ENCODE measurements around the gene ING1. TPM values are rescaled to one million over a fixed set of nuclear protein-coding genes. Genes with fewer than 3 reads are reported as not detected.

The ING1 gene
- total RNA-seq, 1 experiment from 2014 or later, result 17.9 TPM

DNA sequence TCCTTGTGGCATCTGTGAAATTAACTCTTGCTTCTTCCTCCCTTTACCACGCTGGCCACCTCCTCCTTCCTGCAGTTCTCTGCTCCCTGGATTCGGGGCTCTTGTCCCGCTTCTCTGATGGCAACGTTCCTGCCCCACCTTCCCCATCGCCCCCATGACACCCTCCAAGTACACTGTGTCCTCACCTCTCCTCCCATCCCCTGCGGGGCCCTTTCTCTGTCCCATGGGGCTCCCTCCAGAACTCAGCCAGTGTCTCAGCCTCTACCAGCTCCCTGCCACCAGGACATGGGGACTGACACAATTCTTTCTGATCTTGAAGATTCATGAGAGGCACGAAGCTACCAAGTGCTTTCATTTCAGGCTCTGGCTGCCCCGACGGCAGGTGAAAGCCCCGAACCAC lies 16.7 kb upstream of the ING1 start:
- no peak overlapping the region for H3K9ac ChIP-seq (ENCODE audit: low read length)
- TF ChIP-seq, protein P1, sequence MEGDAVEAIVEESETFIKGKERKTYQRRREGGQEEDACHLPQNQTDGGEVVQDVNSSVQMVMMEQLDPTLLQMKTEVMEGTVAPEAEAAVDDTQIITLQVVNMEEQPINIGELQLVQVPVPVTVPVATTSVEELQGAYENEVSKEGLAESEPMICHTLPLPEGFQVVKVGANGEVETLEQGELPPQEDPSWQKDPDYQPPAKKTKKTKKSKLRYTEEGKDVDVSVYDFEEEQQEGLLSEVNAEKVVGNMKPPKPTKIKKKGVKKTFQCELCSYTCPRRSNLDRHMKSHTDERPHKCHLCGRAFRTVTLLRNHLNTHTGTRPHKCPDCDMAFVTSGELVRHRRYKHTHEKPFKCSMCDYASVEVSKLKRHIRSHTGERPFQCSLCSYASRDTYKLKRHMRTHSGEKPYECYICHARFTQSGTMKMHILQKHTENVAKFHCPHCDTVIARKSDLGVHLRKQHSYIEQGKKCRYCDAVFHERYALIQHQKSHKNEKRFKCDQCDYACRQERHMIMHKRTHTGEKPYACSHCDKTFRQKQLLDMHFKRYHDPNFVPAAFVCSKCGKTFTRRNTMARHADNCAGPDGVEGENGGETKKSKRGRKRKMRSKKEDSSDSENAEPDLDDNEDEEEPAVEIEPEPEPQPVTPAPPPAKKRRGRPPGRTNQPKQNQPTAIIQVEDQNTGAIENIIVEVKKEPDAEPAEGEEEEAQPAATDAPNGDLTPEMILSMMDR (conservative IDR thresholded peaks at IDR 0.05; ENCODE audit: low read depth, low read length), result no peak
- no peak for TF ChIP-seq EZH2phosphoT487 (IDR thresholded peaks at IDR 0.05; ENCODE audit: borderline replicate concordance, low read length)
- TF ChIP-seq EZH2 (IDR thresholded peaks at IDR 0.05; ENCODE audit: low read length, unreplicated experiment), result no peak
- POLR2A ChIA-PET (ENCODE audit: unreplicated experiment), result no interaction called here

DNA sequence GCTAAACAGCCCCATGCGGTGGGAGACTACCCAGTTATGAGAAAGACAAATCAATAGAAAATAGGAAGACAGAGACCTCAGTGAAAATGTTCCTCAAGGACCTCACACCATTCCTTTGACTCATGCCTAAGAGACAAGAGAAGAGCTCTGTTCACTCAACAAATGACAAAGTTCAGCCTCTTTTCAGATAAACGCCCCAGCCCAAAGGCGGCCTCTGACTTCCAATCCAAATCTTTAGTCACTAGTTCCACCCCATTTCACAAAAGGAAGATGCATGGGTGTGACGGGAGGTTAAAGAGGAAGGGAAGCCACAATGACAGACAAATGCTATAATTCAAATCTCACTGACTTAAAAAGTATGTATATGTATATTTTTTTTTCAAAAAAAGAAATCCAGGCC lies 15.7 kb upstream of the ING1 start:
- ChIA-PET CTCF (no interaction called here), POLR2A (ENCODE audit: unreplicated experiment) (no interaction called here)
- no peak for ATAC-seq
- Histone ChIP-seq H3K4me2 (ENCODE audit: low read length) (no peak overlapping the region), H3K27me3 (ENCODE audit: low read length) (no peaks in the 10 kb centered on the region), H2AFZ (ENCODE audit: low read length) (no peak overlapping the region), H3K9me2 (replicated peaks; ENCODE audit: low read length) (no peaks in the 10 kb centered on the region), H3K36me3 (ENCODE audit: low read depth, low read length) (peaks cover 19% of the 10 kb centered on the region), H4K20me1 (ENCODE audit: low read length) (no peaks in the 10 kb centered on the region), H3K9ac (ENCODE audit: low read length) (no peak overlapping the region), H3F3A (ENCODE audit: low read length, unreplicated experiment) (no peaks in the 10 kb centered on the region), H3K4me1 (ENCODE audit: insufficient read depth, low read length) (no peaks in the 10 kb centered on the region), H3K79me2 (ENCODE audit: low read length) (peaks cover 18% of the 10 kb centered on the region), H3K4me3 (ENCODE audit: low read length) (no peak overlapping the region), H3K27ac (ENCODE audit: low read length) (no peak overlapping the region), H3K9me3 (ENCODE audit: low read length) (no peaks in the 10 kb centered on the region)
- DNase-seq, result no peak
- BruUV-seq (replicated peaks), result no TSS peak
- TF ChIP-seq, protein P1 (conservative IDR thresholded peaks at IDR 0.05; ENCODE audit: low read depth, low read length), result no peak
- TF ChIP-seq EZH2phosphoT487 (IDR thresholded peaks at IDR 0.05; ENCODE audit: borderline replicate concordance, low read length) (no peak), EZH2 (IDR thresholded peaks at IDR 0.05; ENCODE audit: low read length, unreplicated experiment) (no peak)
- intact Hi-C loops (cut with micrococcal nuclease), result no loop called here

More for the DNA sequence above, 16.7 kb upstream of the ING1 start:
- Histone ChIP-seq H3K4me2 (ENCODE audit: low read length) (no peak overlapping the region), H3K27me3 (ENCODE audit: low read length) (no peaks in the 10 kb centered on the region), H3K9me2 (replicated peaks; ENCODE audit: low read length) (no peaks in the 10 kb centered on the region), H3K9me3 (ENCODE audit: low read length) (no peaks in the 10 kb centered on the region), H4K20me1 (ENCODE audit: low read length) (no peaks in the 10 kb centered on the region), H3K27ac (ENCODE audit: low read length) (no peak overlapping the region), H3K4me3 (ENCODE audit: low read length) (no peak overlapping the region), H2AFZ (ENCODE audit: low read length) (no peak overlapping the region), H3K4me1 (ENCODE audit: insufficient read depth, low read length) (no peaks in the 10 kb centered on the region), H3K79me2 (ENCODE audit: low read length) (peaks cover 8% of the 10 kb centered on the region; the same call in 1 of the 2 replicates), H3F3A (ENCODE audit: low read length, unreplicated experiment) (no peaks in the 10 kb centered on the region), H3K36me3 (ENCODE audit: low read depth, low read length) (peaks cover 12% of the 10 kb centered on the region)
- CTCF ChIA-PET, result no interaction called here
- no TSS peak for BruUV-seq (replicated peaks)
- intact Hi-C loops (cut with micrococcal nuclease), result no loop called here
- ATAC-seq, result no peak
- DNase-seq, result no peak

DNA sequence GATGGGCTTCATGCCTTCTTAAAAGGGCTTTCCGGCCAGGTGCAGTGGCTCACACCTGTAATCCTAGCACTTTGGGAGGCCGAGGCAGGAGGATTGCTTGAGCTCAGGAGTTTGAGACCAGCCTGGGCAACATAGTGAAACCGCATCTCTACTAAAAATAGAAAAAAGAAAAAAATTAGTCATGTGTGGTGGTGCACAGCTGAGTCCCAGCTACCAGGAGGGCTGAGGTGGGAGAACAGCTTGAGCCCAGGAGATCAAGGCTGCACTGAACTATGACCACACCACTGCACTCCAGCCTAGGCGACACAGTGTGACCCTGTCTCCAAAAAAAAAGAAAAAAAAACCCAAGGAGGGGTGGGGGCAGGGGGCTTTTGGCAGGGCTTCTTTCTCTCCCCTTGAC lies 14.8 kb upstream of the ING1 start:
- TF ChIP-seq, protein P1 (conservative IDR thresholded peaks at IDR 0.05; ENCODE audit: low read depth, low read length), result no peak
- TF ChIP-seq EZH2 (IDR thresholded peaks at IDR 0.05; ENCODE audit: low read length, unreplicated experiment) (no peak), EZH2phosphoT487 (IDR thresholded peaks at IDR 0.05; ENCODE audit: borderline replicate concordance, low read length) (no peak)

More for the DNA sequence above, 14.8 kb upstream of the ING1 start:
- Histone ChIP-seq H2AFZ (ENCODE audit: low read length) (no peak overlapping the region), H3K4me3 (ENCODE audit: low read length) (no peak overlapping the region), H3K36me3 (ENCODE audit: low read depth, low read length) (peaks cover 19% of the 10 kb centered on the region), H3K27me3 (ENCODE audit: low read length) (no peaks in the 10 kb centered on the region), H3K9ac (ENCODE audit: low read length) (no peak overlapping the region), H3K9me3 (ENCODE audit: low read length) (no peaks in the 10 kb centered on the region), H3K4me1 (ENCODE audit: insufficient read depth, low read length) (0 out of 2 replicates have a peak, but pooled peaks cover 3% of the 10 kb centered on the region), H3K9me2 (replicated peaks; ENCODE audit: low read length) (no peaks in the 10 kb centered on the region), H3K4me2 (ENCODE audit: low read length) (no peak overlapping the region), H3K27ac (ENCODE audit: low read length) (no peak overlapping the region), H3F3A (ENCODE audit: low read length, unreplicated experiment) (no peaks in the 10 kb centered on the region), H3K79me2 (ENCODE audit: low read length) (peaks cover 27% of the 10 kb centered on the region), H4K20me1 (ENCODE audit: low read length) (no peaks in the 10 kb centered on the region)
- BruUV-seq (replicated peaks), result no TSS peak
- no peak for ATAC-seq
- ChIA-PET CTCF (no interaction called here), POLR2A (ENCODE audit: unreplicated experiment) (no interaction called here)
- no peak for DNase-seq
- intact Hi-C loops (cut with micrococcal nuclease), result no loop called here
